Measurements from ENCODE around the gene CWC22.
"Not testable (repeated sequence)": the region's sequence is repeated elsewhere in the genome, so short reads cannot be mapped to it uniquely, and the experiment has no call there.

CWC22 gene

DNA sequence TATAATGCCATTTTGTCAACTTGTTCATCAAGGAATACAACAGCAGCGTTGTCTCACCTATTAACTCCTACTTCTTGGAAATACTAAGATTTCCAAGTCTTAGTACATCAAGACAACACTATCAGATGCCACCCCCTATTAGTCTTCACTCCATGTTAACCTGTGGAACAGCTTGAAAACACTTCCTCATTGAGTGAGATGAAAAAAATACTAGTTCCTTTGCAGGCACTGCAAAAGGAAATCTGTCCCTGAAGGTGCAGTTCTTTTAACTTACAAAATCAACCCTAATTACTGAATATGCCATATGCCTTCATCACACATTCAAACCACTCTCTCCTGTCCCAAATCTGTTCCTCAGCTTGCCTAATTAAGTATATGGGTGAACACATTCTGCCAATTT lies 4.0 kb downstream of the CWC22 start:
- no peak for DNase-seq (ENCODE audit: low spot score)

DNA sequence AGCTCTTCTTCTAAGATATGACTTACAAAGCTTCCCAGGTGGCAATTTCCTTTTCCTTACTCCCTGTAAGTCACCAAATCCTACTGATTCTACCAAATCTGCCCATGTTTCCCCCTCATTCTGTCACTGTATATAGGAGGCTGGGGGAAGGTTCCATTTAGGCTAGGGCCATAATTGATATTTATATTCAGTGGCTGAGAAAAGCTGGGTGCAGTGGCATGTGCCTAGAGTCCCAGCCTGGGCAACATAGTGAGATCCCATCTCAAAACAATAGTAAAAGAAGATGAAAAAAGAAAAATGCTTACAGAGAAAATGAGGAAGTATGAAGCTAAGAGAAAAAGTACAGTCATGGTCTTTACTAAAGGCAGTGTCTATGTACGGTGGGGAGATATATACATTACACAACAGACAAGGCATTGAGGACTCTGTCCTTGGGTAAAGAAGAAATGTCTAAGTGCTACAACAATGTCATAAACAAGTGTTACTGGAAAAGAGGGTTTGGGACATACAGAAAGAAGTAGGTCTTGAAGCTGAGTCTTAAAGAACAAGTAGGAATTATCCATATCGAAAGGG lies 4.8 kb downstream of the CWC22 start:
- DNase-seq (ENCODE audit: low spot score), result no peak

DNA sequence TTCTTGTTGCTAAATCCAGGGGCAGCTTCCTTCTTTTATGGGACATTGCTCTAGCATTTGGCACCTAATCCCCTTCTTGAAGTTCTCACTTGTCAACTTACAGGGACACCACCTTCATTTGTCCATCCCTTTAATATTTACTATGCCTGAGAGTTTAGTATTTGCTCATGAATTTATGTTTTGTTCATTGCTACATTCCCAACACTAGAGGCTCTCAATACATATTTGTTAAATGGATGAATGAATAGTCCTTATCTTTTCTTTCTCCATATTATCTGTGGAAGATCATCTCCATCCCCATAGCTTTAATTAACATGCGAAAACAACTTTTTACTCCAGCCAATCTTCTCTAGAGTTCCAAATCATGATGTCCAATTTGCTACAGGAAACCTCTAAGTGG lies 5.4 kb downstream of the CWC22 start:
- no peak for DNase-seq (ENCODE audit: low spot score)

DNA sequence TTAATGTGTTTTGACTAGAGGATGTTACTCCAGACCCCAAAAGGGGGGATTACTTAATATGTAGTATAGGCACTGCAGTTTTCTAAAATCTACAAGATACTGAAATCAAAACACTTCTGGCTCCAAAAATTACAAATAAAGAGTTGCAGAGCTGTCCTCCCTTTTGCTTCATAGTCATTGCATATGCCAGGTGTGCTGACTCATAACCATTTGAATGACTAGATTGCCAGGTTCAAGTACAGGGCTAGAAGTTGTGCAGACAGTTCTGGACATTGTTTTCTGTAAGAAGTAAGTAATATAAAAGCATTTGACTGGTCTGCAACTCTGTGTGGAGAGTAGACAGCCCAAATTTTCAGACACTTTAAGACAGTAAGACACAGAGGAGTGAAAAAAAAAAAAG lies 6.7 kb downstream of the CWC22 start:
- DNase-seq (ENCODE audit: low spot score), result no peak

DNA sequence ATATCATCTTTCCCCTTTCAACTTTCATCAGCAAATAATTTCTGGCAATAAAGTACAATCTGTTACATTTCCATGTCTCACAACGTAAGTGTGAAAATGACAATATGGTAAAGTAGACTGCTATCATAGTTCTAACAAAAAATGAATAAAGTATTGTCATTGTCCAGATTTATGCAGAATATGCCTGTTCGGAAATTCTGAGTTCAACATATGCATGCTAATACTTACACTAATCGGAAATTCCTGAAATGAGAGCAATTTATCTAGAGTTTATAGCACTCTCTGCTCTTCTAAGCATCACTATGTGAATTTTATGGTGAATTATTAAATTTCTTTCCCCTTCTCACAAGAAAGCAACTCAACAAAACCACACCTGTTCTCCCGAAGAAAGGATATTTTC lies 8.1 kb downstream of the CWC22 start:
- DNase-seq (ENCODE audit: low spot score), result no peak

DNA sequence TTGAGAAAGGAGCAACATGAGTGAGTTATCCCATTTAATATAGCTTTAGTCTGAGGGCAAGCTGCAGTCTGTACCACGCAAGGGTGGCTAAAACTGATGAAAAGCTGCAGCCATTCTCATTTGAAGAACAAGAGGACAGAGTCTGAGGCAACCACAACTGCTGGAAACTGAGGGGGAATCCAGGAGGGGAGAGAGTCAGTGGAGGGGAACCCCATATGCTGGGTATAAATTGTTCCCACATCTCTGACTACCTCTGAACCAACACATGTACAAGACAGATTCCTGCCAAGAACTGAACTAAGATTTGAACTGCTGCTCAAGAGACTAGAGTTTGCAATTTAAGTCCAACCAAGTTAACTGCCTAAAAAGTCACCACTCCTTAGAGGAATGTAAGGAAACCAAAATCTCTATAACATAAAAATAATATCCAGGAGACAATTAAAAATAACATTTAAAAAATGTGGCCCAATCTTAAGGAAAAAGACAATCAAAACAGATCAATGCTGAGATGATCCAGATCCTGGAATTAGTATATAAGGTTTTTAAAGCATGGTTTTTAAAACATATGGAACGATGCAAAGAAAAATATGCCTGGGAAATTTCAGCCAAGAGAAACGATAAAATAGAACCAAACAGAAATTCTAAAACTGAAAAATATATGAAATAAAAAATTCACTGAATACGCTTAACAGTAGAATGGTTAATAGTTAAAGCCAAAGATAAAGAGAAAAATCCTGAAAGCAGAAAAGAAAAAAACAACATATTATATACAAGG lies 11.2 kb downstream of the CWC22 start:
- DNase-seq (ENCODE audit: low spot score), result no peak

DNA sequence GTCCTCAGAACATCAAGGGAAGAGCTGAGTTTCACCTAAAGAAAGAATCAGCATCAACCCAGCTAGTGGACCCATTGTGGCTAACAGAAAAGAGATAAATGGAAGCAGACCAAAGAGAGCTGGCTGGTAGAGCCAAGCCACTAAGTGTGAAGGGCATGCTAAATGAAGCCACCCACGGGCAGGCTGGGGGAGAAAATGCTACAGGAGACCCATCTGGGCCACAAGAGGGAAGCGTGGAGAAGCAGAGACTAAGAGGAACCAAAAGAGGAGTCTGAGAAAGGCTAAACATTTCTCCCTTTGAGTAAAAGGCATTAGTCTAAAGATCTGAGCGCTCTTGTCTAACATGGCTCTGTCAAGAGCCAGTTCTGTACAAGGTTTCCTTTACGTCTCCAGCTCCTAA lies 15.8 kb downstream of the CWC22 start:
- DNase-seq (ENCODE audit: low spot score), result no peak

DNA sequence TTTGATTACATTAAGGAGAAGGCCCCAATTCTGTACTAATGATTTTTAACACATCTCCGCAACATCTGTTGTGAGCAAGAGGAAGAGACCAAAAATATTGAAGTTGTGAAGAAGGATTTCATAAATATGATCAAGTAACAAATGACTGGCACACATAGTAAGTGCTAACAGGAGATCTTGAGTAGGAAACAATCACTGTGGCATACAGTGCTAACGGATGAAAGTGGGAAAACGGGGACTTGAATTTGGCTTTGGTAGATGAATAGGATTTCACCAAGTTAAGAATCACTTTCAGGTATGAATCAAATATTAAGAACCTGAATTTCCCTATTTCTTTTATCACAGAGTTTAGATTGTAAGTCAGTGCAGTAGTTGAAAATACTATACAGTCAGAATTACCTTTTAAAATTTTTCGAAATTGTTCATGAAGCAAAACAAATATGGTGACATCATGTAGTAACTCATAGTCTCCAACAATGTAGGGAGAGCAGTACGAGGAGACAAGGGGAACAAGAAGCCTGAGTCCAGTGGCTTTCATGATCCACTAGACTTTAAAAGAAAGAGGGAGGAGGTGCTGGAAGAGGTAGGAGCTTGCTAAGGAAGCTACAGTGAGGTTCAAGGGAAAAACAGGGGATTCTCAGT lies 16.3 kb downstream of the CWC22 start:
- DNase-seq (ENCODE audit: low spot score), result no peak

DNA sequence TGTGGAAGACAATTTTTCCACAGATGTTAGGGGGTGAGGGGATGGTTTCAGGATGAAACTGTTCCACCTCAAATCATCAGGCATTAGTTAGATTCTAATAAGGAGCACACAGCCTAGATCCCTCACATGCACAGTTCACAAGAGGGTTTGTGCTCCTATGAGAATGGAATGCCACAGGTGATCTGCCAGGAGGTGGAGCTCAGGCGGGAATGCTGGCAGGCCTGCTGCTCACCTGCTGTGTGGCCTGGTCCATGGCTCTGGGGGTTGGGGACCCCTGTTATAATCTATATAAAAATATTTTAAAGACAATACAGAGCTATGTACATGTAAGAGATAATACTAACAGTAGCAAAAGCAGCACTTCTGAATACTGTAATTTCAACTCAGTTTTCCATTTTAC lies 19.2 kb downstream of the CWC22 start:
- DNase-seq (ENCODE audit: low spot score), result no peak

DNA sequence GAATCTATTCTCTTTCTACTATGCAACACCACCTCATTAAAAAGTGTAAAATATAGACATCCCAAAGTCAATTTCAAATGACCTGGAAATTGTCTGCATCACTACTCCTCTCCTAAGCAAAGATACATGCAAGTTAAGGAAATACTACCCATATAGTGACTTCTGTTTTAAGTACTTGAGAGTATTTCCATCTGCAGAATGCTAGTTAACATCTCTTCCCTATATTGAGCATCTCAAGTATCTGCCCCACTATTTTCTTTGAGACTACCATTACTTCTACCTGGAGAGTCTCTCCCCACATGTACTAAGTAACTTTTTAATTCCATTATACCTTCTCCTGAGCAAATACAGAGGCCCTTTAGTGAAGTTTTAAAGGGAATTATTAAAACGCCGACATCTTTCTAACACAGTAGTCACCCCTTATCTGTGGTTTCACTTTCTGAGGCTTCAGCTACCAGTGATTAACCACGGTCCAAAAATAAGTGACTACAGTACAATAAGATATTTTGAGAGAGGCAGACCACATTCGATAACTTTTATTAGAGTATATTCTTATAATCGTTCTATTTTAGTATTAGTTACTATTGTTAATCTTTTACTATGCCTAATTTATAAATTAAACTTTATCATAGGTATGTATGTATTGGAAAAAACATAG lies 21.8 kb downstream of the CWC22 start:
- DNase-seq (ENCODE audit: low spot score), result no peak

DNA sequence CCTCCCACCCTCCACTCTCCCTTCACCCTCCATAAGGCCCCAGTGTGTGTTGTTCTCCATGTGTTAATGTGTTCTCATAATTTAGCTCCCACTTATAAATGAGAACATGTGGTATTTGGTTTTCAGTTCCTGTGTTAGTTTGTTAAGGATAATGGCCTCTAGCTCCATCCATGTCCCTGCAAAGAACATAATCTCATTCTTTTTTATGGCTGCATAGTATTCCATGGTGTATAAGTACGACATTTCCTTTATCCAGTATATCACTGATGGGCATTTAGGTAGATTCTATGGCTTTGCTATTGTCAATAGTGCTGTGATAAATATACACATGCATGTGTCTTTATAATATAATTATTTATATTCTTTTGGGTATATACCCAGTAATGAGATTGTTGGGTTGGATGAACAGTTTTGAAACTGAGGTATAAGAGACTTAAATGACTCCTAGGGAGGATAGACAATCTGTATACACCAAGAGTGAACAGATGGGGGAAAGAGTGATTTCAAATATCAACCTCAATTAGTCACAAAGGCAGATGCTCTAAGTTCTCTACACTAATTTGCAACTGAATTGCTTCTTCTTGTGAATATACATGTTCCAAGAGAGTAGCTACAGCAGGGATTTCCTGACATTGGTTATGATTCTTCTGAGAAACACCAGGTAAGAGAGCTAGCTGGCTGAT lies 23.7 kb downstream of the CWC22 start:
- no peak for DNase-seq (ENCODE audit: low spot score)

DNA sequence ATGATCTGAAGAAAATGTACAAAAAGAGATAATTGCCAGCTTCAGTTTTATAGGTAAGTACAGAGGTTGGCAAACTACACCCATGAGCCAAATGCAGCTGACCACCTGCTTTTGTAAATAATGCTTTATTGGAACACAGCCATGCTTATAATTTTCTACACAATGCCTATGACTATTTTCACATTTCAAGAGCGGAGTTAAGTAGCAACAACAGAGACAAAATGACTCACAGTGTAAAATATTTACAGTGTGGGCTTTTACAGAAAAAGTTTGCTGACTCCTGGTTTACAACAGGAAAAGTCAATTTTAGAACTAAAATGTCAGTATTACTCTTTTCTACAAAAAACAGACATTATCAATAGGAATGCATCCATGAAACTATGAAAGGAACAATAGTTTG lies 26.0 kb downstream of the CWC22 start:
- DNase-seq (ENCODE audit: low spot score), result no peak

DNA sequence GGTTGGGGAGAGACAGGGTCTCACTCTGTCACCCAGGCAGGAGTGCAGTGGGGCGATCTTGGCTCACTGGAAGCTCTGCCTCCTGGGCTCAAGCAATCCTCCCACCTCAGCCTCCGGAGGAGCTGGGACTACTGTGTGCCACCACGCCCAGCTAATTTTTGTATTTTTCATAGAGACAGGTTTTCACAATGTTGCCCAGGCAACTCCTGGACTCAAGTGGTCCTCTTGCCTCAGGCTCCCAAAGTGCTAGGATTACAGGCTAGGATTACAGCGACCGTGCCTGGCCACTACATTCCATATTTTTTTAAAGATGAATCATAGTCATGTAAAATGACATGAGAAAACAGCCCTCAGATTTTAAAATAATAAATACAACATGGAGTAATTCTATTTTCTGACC lies 32.3 kb downstream of the CWC22 start:
- no peak for DNase-seq (ENCODE audit: low spot score)

DNA sequence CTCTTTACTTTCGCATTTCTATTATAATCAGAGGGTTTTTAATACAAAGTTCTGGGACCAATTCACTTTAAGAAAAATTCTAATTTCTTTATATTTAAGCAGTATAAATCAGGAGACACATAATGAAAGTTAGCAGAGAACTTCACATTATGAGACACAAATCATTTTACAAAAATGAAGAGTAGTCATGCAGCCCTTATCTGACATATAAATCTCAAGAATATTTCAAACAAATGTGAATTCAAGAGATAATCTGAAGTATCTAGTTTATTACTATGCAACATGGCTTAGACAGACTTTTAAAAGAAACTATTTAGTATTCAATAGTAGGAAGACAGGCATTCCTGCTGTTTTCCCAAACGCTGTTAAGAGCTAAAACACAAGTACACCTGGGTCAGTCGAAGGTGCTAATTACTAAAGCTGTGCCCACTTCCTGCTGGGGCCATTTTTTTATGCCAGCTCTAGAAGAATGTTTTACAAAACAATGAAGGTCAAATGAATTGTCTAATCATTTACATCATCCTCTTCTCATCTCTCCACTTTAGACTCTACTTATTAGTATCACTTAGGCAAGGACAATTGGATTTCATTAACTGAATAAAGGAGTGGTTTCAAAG lies 40.2 kb downstream of the CWC22 start:
- no peak for DNase-seq (ENCODE audit: low spot score)

DNA sequence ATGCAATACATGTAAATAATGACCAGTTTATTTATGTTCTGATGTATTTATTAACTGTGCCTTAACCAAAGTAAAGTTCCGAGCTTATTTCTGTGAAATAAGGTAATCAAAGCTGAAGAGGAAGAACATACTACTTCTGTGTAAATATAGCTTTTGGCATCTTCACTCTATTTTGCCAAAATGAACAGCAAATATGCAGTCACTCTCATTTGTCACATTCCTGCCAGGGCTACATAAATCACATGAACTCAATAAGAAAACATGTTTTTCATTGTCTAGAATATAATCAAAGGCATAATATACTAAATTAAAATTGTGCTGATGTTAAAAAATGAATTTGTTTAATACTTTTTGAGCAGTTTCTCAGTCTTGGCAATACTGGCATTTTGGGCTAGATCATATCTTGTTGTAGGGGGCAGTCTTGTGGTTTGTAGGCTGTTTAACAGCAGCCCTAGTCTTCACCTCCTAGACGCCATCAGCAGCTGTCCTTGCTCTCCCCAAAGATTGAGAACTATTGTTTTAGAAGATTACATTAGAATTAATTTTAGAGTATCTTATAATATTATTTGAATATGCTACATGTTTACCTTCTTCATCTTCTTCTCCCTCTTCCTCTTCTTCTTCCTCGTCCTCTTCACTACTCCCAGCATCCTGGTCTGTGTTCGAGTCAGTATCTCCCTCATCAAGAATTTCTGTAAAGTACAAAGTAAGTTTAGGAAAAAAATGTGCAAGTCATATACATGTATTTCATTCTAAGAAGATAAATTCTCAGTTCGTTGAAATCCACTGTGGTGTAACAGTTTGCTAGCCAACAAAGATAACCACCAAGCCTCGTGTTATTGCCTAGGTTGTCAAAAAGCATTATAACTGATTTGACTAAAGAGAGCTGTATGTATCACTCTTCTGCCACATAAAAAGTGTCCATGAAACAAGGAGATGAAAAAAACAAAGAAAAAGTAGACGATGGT lies 41.5 kb downstream of the CWC22 start:
- no peak for DNase-seq (ENCODE audit: low spot score)

DNA sequence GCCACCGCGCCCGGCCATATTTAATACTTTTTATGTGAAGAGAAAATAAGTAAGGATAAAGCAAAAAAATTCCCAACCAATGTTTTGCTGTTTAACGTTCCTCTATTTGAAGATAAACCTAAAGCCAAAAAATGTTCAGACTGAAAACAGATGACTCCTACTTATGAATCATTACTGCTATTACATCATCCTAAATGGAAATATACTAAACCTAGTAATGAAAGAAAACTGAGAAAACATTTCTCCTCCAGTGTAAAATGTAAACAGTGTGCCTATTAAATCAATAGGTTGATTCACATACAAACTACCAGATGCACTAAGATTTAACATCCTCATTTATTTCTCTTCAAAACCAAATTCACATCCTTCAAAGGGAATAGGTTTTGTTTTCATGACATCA lies 43.5 kb downstream of the CWC22 start:
- no peak for DNase-seq (ENCODE audit: low spot score)

DNA sequence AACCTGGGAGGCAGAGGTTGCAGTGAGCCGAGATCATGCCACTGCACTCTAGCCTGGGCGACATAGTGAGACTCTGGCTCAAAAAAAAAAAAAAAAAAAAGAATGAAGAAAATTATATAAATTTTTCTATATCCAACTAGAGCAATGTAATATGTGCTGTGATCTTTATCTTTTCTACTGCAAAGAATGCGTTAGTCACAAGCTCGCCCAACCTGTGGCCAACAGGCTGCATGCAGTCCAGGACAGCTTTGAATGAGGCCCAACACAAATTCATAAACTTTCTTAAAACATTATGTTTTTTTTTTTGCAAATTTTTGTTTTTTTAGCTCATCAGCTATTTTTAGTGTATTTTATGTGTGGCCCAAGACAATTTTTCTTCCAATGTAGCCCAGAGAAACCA lies 48.8 kb downstream of the CWC22 start:
- DNase-seq (ENCODE audit: low spot score), result not testable (repeated sequence)

DNA sequence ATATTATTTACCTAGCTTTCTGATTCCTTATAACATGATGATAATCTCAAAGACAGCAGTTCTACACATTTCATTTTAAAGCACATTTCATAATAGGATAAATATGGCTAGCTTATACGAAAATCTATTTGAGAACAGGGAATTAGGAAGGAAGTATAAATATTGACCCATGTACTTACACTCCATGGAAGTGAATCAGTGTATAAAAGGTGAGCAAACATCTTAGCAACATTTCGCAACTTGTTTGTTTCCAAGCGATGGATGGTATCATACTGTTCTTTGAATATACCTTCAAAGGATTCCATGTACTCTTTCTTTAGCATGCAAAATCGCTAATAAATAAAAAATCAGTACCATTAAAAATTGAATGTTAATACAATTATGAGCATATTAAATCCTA lies 53.1 kb downstream of the CWC22 start:
- peak; percentile 6 for DNase-seq (ENCODE audit: low spot score)

DNA sequence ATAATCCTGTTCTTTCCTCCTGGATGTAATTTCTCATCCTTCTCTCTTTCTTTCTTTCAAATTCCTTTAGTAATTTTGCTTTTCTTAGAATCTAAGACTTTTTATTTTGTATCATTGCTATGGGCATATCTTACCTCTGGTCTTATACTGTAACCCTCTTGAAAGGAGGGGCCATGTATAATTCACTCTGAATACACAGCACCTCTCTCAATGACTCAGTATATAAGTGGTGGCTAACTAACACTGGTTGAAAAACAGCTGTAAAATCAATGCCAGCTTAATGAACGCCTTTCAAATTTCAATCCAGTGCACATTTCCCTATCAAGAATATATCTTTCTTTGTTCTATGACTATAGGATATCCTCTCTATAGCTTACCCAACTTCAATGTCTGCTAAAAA lies 53.7 kb downstream of the CWC22 start:
- no peak for DNase-seq (ENCODE audit: low spot score)

DNA sequence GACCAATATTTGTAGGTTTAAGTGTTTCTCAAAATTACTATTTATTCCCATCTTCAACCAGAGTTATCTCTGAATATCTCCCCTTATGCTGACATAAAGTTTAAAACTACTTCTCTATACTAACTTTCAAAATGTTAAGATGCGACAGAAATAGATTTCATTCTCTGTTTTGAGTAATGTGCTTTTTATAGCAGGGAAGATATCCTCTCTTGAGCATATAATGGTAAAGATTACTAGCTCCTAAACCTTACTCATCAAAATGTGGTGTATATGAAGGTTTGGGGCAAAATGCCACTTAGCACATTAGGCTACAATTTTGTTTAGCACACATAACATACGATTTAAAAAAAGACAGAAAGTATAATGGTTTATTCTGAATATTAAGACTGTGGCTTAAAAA lies 54.4 kb downstream of the CWC22 start:
- DNase-seq (ENCODE audit: low spot score), result no peak

DNA sequence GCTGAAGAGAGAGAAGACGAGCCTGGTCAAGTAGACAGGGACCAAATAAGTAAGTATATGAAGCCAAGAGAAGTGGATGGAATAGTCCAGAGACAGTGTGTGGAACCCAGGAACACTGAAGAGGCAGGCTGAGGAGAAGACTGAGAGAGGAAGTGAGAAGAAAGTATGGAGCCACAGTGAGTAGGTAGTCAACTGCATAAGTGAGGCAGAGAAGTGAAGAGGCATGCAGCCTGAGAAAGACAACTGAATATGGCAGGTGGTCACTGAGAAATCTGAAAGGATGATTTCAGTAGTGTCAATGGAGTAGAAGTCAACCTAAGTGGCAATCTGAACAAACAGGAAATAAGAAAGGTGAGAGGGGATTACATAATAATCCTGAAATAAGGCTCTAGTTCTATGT lies 55.4 kb downstream of the CWC22 start:
- no peak for DNase-seq (ENCODE audit: low spot score)

Data from HuH-7.5 (cell line).